Vagina (tissue), 2 donors: ENCODE measurements around the gene IRF1. TPM values are rescaled to one million over a fixed set of nuclear protein-coding genes. Genes with fewer than 3 reads are reported as not detected.

Experiments used
- DNase-seq, 2 donors: peaks; one replicate each; pipeline ENCODE4 v3.0.0-alpha.2; 2017; ENCODE audit errors: extremely low spot score in 2 of 2
- H3K27ac ChIP-seq: fragments of 200-600 bp; sonication (generic); one replicate; pipeline ENCODE4 v1.5.1; 2019
- H3K27me3 ChIP-seq: fragments of 200-600 bp; sonication (generic); one replicate; pipeline ENCODE4 v1.5.1; 2019
- H3K36me3 ChIP-seq, 2 donors: fragments of 200-600 bp; sonication (generic); one replicate each; pipeline ENCODE4 v1.5.1; 2017 to 2019
- H3K4me1 ChIP-seq: fragments of 200-600 bp; sonication (generic); one replicate; pipeline ENCODE4 v1.5.1; 2019
- H3K4me3 ChIP-seq, 2 donors: fragments of 200-600 bp; sonication (generic); 1 replicate in 1 of 2; 2 replicates in 1 of 2; pipeline ENCODE4 v1.5.1; 2016 to 2019
- H3K9me3 ChIP-seq: fragments of 200-600 bp; sonication (generic); one replicate; pipeline ENCODE4 v1.5.1; 2019
- POLR2A ChIP-seq, 2 donors: fragments of 450-650 bp; IDR thresholded peaks; one replicate each; pipeline ENCODE4 v1.6.1; 2017; ENCODE audit warnings: antibody characterized with exemption in 2 of 2, mild to moderate bottlenecking in 2 of 2, moderate library complexity in 2 of 2
- POLR2AphosphoS5 ChIP-seq, 2 donors: sonication (generic); formaldehyde crosslinking; IDR thresholded peaks; one replicate each; pipeline ENCODE4 v1.9.0; 2017; ENCODE audit warnings: antibody characterized with exemption in 2 of 2, mild to moderate bottlenecking in 2 of 2, low read depth in 1 of 2; ENCODE audit not compliant: insufficient read depth in 1 of 2
- intact Hi-C: fragments of 100-400 bp; cut with DNase I; formaldehyde crosslinking; loops from one replicate; pipeline ENCODE4 v1.15.1; 2023
- total RNA-seq: library from RNA; depleted of rRNA; stranded (reverse); fragments of >200 nt; gene quantifications from one replicate; pipeline ENCODE4 v1.2.3, GENCODE V29; 2016
- TF ChIP-seq, protein P1 (sequence below), 3 experiments: fragments of 450-650 bp in 2 of 3; fragments of 200-600 bp in 1 of 3; sonication (generic) in 1 of 3; IDR thresholded peaks; one replicate each; pipeline ENCODE4 v1.5.1; 2017 to 2019; ENCODE audit warnings: antibody characterized with exemption in 3 of 3, mild to moderate bottlenecking in 2 of 3, moderate library complexity in 2 of 3

IRF1 gene
- total RNA-seq, 1 donor from 2014 or later: 49.8 TPM

- H3K27me3 ChIP-seq: no peaks in the 10 kb centered on the region
- DNase-seq: no peak
- H3K4me1 ChIP-seq: peaks cover 51% of the 10 kb centered on the region
- H3K9me3 ChIP-seq: no peaks in the 10 kb centered on the region
- H3K27ac ChIP-seq: peak overlapping the region; percentile 33
- intact Hi-C loops: no loop called here
- H3K36me3 ChIP-seq: no peaks in the 10 kb centered on the region
- TF ChIP-seq, protein P1, sequence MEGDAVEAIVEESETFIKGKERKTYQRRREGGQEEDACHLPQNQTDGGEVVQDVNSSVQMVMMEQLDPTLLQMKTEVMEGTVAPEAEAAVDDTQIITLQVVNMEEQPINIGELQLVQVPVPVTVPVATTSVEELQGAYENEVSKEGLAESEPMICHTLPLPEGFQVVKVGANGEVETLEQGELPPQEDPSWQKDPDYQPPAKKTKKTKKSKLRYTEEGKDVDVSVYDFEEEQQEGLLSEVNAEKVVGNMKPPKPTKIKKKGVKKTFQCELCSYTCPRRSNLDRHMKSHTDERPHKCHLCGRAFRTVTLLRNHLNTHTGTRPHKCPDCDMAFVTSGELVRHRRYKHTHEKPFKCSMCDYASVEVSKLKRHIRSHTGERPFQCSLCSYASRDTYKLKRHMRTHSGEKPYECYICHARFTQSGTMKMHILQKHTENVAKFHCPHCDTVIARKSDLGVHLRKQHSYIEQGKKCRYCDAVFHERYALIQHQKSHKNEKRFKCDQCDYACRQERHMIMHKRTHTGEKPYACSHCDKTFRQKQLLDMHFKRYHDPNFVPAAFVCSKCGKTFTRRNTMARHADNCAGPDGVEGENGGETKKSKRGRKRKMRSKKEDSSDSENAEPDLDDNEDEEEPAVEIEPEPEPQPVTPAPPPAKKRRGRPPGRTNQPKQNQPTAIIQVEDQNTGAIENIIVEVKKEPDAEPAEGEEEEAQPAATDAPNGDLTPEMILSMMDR (IDR thresholded peaks at IDR 0.05): no peak
- TF ChIP-seq POLR2A (IDR thresholded peaks at IDR 0.05): no peak
- no peak for TF ChIP-seq POLR2AphosphoS5 (IDR thresholded peaks at IDR 0.05; ENCODE audit: insufficient read depth in 1 of 2, low read depth in 1 of 2)
- H3K4me3 ChIP-seq: no peak overlapping the region
Measured at GRCh38 chr5:132474881-132475496, 15.6 kb downstream of the IRF1 start.

DNA sequence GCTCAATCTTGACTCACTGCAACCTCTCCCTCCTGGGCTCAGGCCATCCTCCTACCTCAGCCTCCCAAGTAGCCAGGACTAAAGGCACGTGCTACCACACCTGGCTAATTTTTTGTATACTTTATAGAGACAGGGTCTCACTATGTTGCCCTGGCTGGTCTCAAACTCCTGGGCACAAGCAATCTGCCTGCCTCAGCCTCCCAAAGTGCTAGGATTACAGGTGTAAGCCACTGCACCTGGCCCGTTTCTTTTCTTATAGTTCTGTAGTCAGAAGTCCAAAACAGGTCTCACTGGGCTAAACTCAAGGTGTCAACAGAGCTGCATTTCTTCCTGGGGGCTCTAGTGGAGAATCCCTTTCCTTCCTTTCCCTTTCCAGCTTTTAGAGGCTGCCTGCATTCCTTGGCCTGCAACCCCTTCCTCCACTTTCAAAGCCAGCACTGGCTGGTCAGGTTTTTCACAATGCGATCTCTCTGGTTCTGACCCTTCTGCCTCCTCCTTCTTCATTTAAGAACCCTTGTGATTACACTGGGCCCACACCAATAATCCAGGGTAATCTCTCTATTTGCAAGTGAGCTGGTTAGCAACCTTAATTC is 16.3 kb downstream of the IRF1 start:
- Histone ChIP-seq H3K27me3 (no peaks in the 10 kb centered on the region), H3K36me3 (no peaks in the 10 kb centered on the region), H3K4me3 (no peak overlapping the region), H3K27ac (peak overlapping the region; percentile 21), H3K9me3 (no peaks in the 10 kb centered on the region), H3K4me1 (peaks cover 58% of the 10 kb centered on the region)
- intact Hi-C loops: no loop called here
- no peak for DNase-seq
- no peak for TF ChIP-seq POLR2AphosphoS5 (IDR thresholded peaks at IDR 0.05; ENCODE audit: insufficient read depth in 1 of 2, low read depth in 1 of 2)
- TF ChIP-seq, protein P1 (IDR thresholded peaks at IDR 0.05): no peak
- no peak for TF ChIP-seq POLR2A (IDR thresholded peaks at IDR 0.05)

GRCh38 chr5:132473668-132474067 is 16.9 kb downstream of the IRF1 start:
- Histone ChIP-seq H3K27ac (no peak overlapping the region), H3K4me1 (peaks cover 60% of the 10 kb centered on the region), H3K9me3 (no peaks in the 10 kb centered on the region), H3K27me3 (no peaks in the 10 kb centered on the region), H3K4me3 (no peak overlapping the region), H3K36me3 (no peaks in the 10 kb centered on the region)
- intact Hi-C loops: no loop called here
- TF ChIP-seq, protein P1 (IDR thresholded peaks at IDR 0.05): no peak
- no peak for TF ChIP-seq POLR2AphosphoS5 (IDR thresholded peaks at IDR 0.05; ENCODE audit: insufficient read depth in 1 of 2, low read depth in 1 of 2)
- TF ChIP-seq POLR2A (IDR thresholded peaks at IDR 0.05): no peak
- no peak for DNase-seq

- no peaks in the 10 kb centered on the region for H3K9me3 ChIP-seq
- no peak for DNase-seq
- peaks cover 56% of the 10 kb centered on the region for H3K4me1 ChIP-seq
- H3K4me3 ChIP-seq: no peak overlapping the region
- no peak overlapping the region for H3K27ac ChIP-seq
- TF ChIP-seq POLR2AphosphoS5 (IDR thresholded peaks at IDR 0.05; ENCODE audit: insufficient read depth in 1 of 2, low read depth in 1 of 2) (peak in 1 of 2 donors; percentile 30), POLR2A (IDR thresholded peaks at IDR 0.05) (no peak)
- no peaks in the 10 kb centered on the region for H3K36me3 ChIP-seq
- no peaks in the 10 kb centered on the region for H3K27me3 ChIP-seq
- intact Hi-C loops: no loop called here
Measured at GRCh38 chr5:132473019-132473531, 17.5 kb downstream of the IRF1 start.

DNA sequence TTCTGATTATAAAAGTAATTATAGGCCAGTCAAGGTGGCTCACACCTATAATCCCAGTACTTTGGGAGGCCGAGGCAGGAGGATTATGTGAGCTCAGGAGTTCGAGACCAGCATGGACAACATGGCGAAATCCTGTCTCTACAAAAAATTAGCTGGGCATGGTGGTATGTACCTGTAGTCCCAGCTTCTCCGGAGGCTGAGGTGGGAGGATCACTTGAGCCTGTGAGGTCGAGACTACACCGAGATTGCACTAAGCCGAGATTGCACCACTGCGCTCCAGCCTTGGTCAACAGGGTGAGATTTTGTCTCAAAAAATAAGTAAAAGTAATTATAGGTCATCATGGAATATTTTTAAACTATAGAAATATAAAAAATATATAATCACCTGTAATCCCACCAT is 18.1 kb downstream of the IRF1 start:
- Histone ChIP-seq H3K9me3 (no peaks in the 10 kb centered on the region), H3K4me1 (peaks cover 50% of the 10 kb centered on the region), H3K27ac (no peak overlapping the region), H3K4me3 (no peak overlapping the region), H3K27me3 (no peaks in the 10 kb centered on the region), H3K36me3 (no peaks in the 10 kb centered on the region)
- intact Hi-C loops: no loop called here
- DNase-seq: no peak
- TF ChIP-seq POLR2A (IDR thresholded peaks at IDR 0.05): no peak
- TF ChIP-seq, protein P1 (IDR thresholded peaks at IDR 0.05): no peak
- TF ChIP-seq POLR2AphosphoS5 (IDR thresholded peaks at IDR 0.05; ENCODE audit: insufficient read depth in 1 of 2, low read depth in 1 of 2): no peak
